Esophagus muscularis mucosa (tissue), 4 donors: Measurements from ENCODE around the gene ZNF532. TPM values are rescaled to one million over a fixed set of nuclear protein-coding genes. Genes with fewer than 3 reads are reported as not detected.

Source experiments
- DNase-seq: peaks from one replicate; pipeline ENCODE4 v3.0.0-alpha.2; 2017; ENCODE audit errors: extremely low spot score
- H3K27ac ChIP-seq, 4 donors: fragments of 200-600 bp; sonication (generic); replicated peaks in 1 of 4; 1 replicate in 3 of 4; 2 replicates in 1 of 4; pipeline ENCODE4 v1.5.1; 2016 to 2019; ENCODE audit warnings: mild to moderate bottlenecking in 1 of 4
- H3K27me3 ChIP-seq, 4 donors: fragments of 200-600 bp; sonication (generic); one replicate each; pipeline versions ENCODE4 v1.5.1 to v1.6.0; 2016 to 2019
- H3K36me3 ChIP-seq, 4 donors: fragments of 200-600 bp; sonication (generic); one replicate each; pipeline ENCODE4 v1.5.1; 2016 to 2019
- H3K4me1 ChIP-seq, 4 donors: fragments of 200-600 bp; sonication (generic); one replicate each; pipeline ENCODE4 v1.5.1; 2016 to 2019
- H3K4me3 ChIP-seq, 4 donors: fragments of 200-600 bp; sonication (generic); 1 replicate in 2 of 4; 2 replicates in 2 of 4; pipeline ENCODE4 v1.5.1; 2016 to 2019; ENCODE audit warnings: mild to moderate bottlenecking in 4 of 4, moderate library complexity in 1 of 4
- H3K9me3 ChIP-seq, 4 donors: fragments of 200-600 bp; sonication (generic); 1 replicate in 3 of 4; 2 replicates in 1 of 4; pipeline ENCODE4 v1.5.1; 2016 to 2019
- EP300 ChIP-seq: sonication (generic); formaldehyde crosslinking; IDR thresholded peaks from one replicate; pipeline ENCODE4 v1.6.1; 2017; ENCODE audit warnings: antibody characterized with exemption
- POLR2A ChIP-seq: fragments of 450-650 bp; IDR thresholded peaks from one replicate; pipeline ENCODE4 v1.6.1; 2017; ENCODE audit warnings: antibody characterized with exemption, moderate library complexity, mild to moderate bottlenecking, low read depth
- POLR2AphosphoS5 ChIP-seq, 2 donors: sonication (generic); formaldehyde crosslinking; IDR thresholded peaks; one replicate each; pipeline ENCODE4 v1.6.1; 2017; ENCODE audit warnings: antibody characterized with exemption in 2 of 2
- WGBS: methylation state at CpG from one replicate; pipeline ENCODE4 v1.1.5; 2018; 5-methylcytosine and 5-hydroxymethylcytosine counted together
- intact Hi-C: fragments of 100-400 bp; cut with DNase I; formaldehyde crosslinking; loops from one replicate; pipeline ENCODE4 v1.15.1; 2023
- total RNA-seq, 4 donors: library from RNA; depleted of rRNA; stranded (reverse); fragments of >200 nt; gene quantifications; one replicate each; pipeline versions ENCODE4 v1.1.0 to v1.2.1, GENCODE V29; 2016
- TF ChIP-seq, protein P1 (sequence below), 3 experiments: fragments of 200-600 bp in 2 of 3; fragments of 450-650 bp in 1 of 3; sonication (generic) in 2 of 3; IDR thresholded peaks; one replicate each; pipeline ENCODE4 v1.5.1; 2017 to 2019; ENCODE audit warnings: antibody characterized with exemption in 3 of 3, mild to moderate bottlenecking in 2 of 3, moderate library complexity in 1 of 3

Gene ZNF532
- total RNA-seq, 4 donors from 2014 or later = 62.3 to 121 (median 64.7) TPM

DNA sequence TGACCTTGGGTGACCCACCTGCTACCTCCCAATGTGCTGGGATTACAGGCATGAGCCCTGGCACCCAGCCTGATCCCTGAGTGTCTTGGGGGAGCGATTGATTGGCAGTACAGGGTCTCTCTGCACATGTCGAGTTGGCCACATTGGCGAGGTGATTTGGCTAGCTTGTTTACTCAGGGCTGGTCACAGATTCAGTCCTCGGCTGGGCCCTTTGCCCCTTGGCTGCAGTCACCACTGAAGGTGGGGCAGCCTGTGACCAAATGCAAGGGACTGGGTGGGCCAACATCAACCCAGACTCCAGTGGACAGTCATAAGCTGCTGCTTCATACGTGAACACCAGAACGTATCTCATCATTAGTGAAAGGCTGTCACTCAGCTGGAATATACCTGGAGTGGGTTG lies 114.9 kb downstream of the ZNF532 start:
- no peak for DNase-seq
- no peak overlapping the region for H3K4me3 ChIP-seq
- intact Hi-C loops = no loop called here
- 97% methylated on average over 4 of the region's 6 CpGs for WGBS
- TF ChIP-seq POLR2A (no peak), EP300 (no peak), POLR2AphosphoS5 (IDR thresholded peaks at IDR 0.05) (no peak)
- TF ChIP-seq, protein P1, sequence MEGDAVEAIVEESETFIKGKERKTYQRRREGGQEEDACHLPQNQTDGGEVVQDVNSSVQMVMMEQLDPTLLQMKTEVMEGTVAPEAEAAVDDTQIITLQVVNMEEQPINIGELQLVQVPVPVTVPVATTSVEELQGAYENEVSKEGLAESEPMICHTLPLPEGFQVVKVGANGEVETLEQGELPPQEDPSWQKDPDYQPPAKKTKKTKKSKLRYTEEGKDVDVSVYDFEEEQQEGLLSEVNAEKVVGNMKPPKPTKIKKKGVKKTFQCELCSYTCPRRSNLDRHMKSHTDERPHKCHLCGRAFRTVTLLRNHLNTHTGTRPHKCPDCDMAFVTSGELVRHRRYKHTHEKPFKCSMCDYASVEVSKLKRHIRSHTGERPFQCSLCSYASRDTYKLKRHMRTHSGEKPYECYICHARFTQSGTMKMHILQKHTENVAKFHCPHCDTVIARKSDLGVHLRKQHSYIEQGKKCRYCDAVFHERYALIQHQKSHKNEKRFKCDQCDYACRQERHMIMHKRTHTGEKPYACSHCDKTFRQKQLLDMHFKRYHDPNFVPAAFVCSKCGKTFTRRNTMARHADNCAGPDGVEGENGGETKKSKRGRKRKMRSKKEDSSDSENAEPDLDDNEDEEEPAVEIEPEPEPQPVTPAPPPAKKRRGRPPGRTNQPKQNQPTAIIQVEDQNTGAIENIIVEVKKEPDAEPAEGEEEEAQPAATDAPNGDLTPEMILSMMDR (IDR thresholded peaks at IDR 0.05) = no peak
- peaks cover 0 to 21% (median 2%) of the 10 kb centered on the region in 4 donors for H3K4me1 ChIP-seq
- H3K27me3 ChIP-seq = no peaks in the 10 kb centered on the region
- H3K27ac ChIP-seq = no peak overlapping the region
- peaks cover 50 to 63% (median 57%) of the 10 kb centered on the region in 4 donors for H3K36me3 ChIP-seq
- no peaks in the 10 kb centered on the region for H3K9me3 ChIP-seq

DNA sequence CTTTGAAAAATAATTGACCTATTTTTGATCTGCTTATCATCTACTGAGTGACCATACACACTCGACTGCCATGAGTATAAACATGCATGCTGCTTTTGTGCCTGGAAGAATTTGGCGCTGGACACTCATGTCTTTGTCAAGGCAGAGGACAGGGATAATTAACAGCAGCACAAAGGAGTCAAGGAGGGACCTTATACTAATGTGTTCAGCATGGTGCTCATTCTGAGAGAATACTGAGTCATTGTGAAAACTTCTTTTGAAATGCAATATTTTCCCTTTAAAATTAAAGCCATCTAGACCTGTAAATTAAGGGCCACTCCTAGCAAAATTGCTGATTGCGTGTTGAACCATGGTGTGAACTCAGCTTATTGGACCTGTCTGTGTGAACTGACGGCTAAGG lies 116.3 kb downstream of the ZNF532 start:
- Histone ChIP-seq H3K27ac (no peak overlapping the region), H3K9me3 (no peaks in the 10 kb centered on the region), H3K27me3 (no peaks in the 10 kb centered on the region), H3K4me1 (peaks cover 0 to 11% (median 2%) of the 10 kb centered on the region in 4 donors), H3K4me3 (no peak overlapping the region), H3K36me3 (peaks cover 50 to 65% (median 59%) of the 10 kb centered on the region in 4 donors)
- no peak for TF ChIP-seq EP300
- TF ChIP-seq POLR2A = no peak
- TF ChIP-seq POLR2AphosphoS5 (IDR thresholded peaks at IDR 0.05) = no peak
- no peak for DNase-seq
- intact Hi-C loops = no loop called here
- 89% methylated on average over 4 of the region's 4 CpGs for WGBS

DNA sequence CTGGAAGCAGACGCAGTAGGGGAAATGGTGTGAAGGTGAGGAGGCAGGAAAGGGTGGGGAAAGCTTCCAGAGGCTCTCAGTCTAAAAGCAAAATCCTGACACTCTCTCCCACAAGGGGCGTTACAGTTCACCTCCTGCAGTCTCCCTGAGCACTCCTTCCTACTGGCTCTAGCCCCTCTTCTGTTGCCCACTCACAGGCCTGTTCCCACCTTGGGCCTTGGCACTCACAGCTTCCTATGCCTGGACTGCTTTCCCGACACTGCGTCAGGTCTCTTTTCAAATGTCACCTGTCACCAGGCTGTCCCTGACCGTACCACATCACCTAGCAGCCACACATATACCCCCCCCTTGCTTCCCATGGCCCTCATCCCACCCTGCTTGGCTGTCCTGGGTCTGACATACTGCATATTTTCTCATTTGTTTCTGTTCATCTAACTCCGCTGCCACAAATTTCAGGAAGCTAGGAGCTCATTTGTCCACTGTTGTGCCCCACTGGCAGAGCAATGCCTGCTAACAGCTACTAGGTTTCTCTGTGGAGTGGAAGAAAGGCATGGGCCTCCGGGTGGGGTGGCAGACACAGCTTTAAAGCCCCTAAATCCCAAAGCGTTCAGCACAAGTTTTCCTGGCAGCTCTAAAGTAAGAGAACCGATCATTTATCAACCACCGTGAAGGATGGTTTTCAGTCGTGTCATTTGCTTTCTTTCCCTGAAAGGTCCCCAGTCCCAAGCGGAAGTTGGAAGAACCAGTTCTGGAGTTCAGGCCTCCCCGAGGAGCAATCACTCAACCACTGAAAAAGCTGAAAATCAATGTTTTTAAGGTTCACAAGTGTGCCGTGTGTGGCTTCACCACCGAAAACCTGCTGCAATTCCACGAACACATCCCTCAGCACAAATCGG lies 118.8 kb downstream of the ZNF532 start:
- intact Hi-C loops = no loop called here
- no peak for DNase-seq
- H3K27ac ChIP-seq = no peak overlapping the region
- no peak overlapping the region for H3K4me3 ChIP-seq
- H3K36me3 ChIP-seq = peaks cover 50 to 62% (median 59%) of the 10 kb centered on the region in 4 donors
- H3K9me3 ChIP-seq = no peaks in the 10 kb centered on the region
- no peak for TF ChIP-seq POLR2A
- H3K27me3 ChIP-seq = no peaks in the 10 kb centered on the region
- WGBS = 89% methylated on average over 17 of the region's 17 CpGs
- H3K4me1 ChIP-seq = no peaks in the 10 kb centered on the region

DNA sequence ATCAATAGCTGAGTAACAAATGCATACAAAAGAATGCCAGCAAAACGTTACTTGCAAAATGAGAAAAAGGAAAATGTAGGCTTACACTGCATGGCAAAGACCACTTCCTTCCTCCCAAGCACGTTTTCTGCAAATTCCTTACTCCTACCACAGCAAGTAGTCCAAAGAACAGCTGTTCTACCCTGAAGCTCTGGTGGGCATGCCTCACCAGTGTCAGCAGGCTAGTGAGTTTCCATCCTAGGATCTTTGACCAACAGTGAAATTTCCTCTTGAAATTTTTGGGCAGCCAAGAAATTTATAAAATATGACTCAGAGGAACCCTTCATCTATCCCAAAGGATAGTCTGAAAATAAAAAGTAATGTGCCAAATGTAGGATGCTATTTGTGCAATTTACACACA lies 123.9 kb downstream of the ZNF532 start:
- 53% methylated on average over 2 of the region's 2 CpGs for WGBS
- intact Hi-C loops = no loop called here
- H3K4me1 ChIP-seq = peaks cover 8 to 31% (median 19%) of the 10 kb centered on the region in 4 donors

DNA sequence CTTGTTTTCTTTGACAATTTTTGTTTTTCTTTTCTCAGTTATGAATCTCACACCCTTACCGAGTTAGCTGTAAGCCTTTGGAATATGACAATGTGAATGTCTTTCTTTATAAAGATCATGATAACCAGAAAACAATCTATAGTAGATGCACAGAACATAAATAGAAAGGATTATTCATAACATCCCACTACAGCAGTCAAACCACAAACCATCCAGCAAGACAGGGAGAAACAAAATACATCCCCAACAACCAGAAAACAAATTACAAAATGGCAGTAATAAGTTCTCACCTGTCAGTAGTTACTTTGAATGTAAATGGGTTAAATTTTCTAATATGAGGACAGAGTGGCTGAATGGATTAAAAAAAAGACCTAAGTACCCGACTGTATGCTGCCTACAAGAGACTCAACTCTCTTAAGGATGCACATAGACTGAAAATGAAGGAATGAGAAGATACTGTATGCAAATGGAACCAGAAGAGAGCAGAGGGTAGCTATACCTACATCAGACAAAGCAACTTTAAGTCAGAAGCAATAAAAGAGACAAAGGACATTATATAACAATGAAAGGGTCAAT lies 124.6 kb downstream of the ZNF532 start:
- no peak for TF ChIP-seq EP300
- TF ChIP-seq, protein P1 (IDR thresholded peaks at IDR 0.05) = no peak
- no peak for DNase-seq
- peaks cover 8 to 35% (median 19%) of the 10 kb centered on the region in 4 donors for H3K4me1 ChIP-seq
- no peak overlapping the region for H3K4me3 ChIP-seq
- no peak overlapping the region for H3K27ac ChIP-seq
- intact Hi-C loops = no loop called here
- 92% methylated on average over 2 of the region's 2 CpGs for WGBS
- H3K27me3 ChIP-seq = no peaks in the 10 kb centered on the region
- H3K9me3 ChIP-seq = peaks cover 0 to 12% (median 0%) of the 10 kb centered on the region in 4 donors
- peaks cover 1 to 6% (median 3%) of the 10 kb centered on the region in 4 donors for H3K36me3 ChIP-seq

More for the DNA sequence above, 123.9 kb downstream of the ZNF532 start:
- no peak for TF ChIP-seq EP300
- TF ChIP-seq, protein P1 (IDR thresholded peaks at IDR 0.05) = no peak
- no peak for TF ChIP-seq POLR2A
- TF ChIP-seq POLR2AphosphoS5 (IDR thresholded peaks at IDR 0.05) = no peak
- Histone ChIP-seq H3K27me3 (no peaks in the 10 kb centered on the region), H3K36me3 (peaks cover 8 to 13% (median 10%) of the 10 kb centered on the region in 4 donors), H3K9me3 (peaks cover 0 to 12% (median 0%) of the 10 kb centered on the region in 4 donors), H3K4me3 (no peak overlapping the region), H3K27ac (no peak overlapping the region)
- no peak for DNase-seq
